Upper lobe of left lung (tissue), 6 donors: ENCODE results near the gene HCK. TPM values are rescaled to one million over a fixed set of nuclear protein-coding genes. Genes with fewer than 3 reads are reported as not detected.

Experiments
- ATAC-seq, 2 donors: fragments of 200-7000 bp; cut with Tn5 transposase; one replicate each; pipeline ENCODE4 v1.9.1; 2022; ENCODE audit warnings: mild to moderate bottlenecking in 2 of 2, moderate library complexity in 2 of 2; ENCODE audit not compliant: low FRiP score in 2 of 2
- DNase-seq, 2 donors: peaks; one replicate each; pipeline ENCODE4 v3.0.0-alpha.2; 2019 to 2020
- H3K27ac ChIP-seq, 4 donors: fragments of 200-600 bp; sonication (generic); one replicate each; pipeline ENCODE4 v1.5.1; 2016 to 2019
- H3K27me3 ChIP-seq, 4 donors: fragments of 200-600 bp; sonication (generic); one replicate each; pipeline ENCODE4 v1.5.1; 2017 to 2019
- H3K36me3 ChIP-seq, 4 donors: fragments of 200-600 bp; sonication (generic); one replicate each; pipeline ENCODE4 v1.5.1; 2016 to 2019
- H3K4me1 ChIP-seq, 4 donors: fragments of 200-600 bp; sonication (generic); one replicate each; pipeline ENCODE4 v1.5.1; 2018 to 2019
- H3K4me3 ChIP-seq, 4 donors: fragments of 200-600 bp; sonication (generic); one replicate each; pipeline ENCODE4 v1.5.1; 2017 to 2019; ENCODE audit warnings: mild to moderate bottlenecking in 2 of 4, moderate library complexity in 1 of 4
- H3K9me3 ChIP-seq, 4 donors: fragments of 200-600 bp; sonication (generic); one replicate each; pipeline ENCODE4 v1.5.1; 2018 to 2019
- EP300 ChIP-seq, 4 donors: sonication (generic); formaldehyde crosslinking; IDR thresholded peaks; one replicate each; pipeline ENCODE4 v1.5.1; 2017; ENCODE audit warnings: antibody characterized with exemption in 4 of 4, control low read depth in 2 of 4
- POLR2A ChIP-seq, 4 donors: fragments of 450-650 bp; IDR thresholded peaks; one replicate each; pipeline ENCODE4 v1.5.1; 2016 to 2017; ENCODE audit warnings: antibody characterized with exemption in 4 of 4, mild to moderate bottlenecking in 2 of 4
- POLR2AphosphoS5 ChIP-seq, 2 donors: sonication (generic); formaldehyde crosslinking; IDR thresholded peaks; one replicate each; pipeline ENCODE4 v1.5.1; 2017; ENCODE audit warnings: antibody characterized with exemption in 2 of 2
- WGBS, 2 donors: methylation state at CpG; one replicate each; pipeline ENCODE4 v1.1.5; 2017 to 2018; 5-methylcytosine and 5-hydroxymethylcytosine counted together
- total RNA-seq, 6 donors: library from RNA; depleted of rRNA in 4 of 6; stranded (reverse); fragments of >200 nt in 4 of 6; gene quantifications; one replicate each; pipeline versions ENCODE4 v1.1.0 to v1.2.1, GENCODE V29; 2016 to 2021
- TF ChIP-seq, protein P1 (sequence below), 6 experiments: fragments of 450-650 bp in 4 of 6; fragments of 200-600 bp in 2 of 6; sonication (generic) in 2 of 6; IDR thresholded peaks; one replicate each; pipeline ENCODE4 v1.5.1; 2016 to 2019; ENCODE audit warnings: antibody characterized with exemption in 6 of 6
- donor health status: DM: no; HTN: no; CAD: no; lungs with moderate emphysema.
- donor health status: DM: no; HTN: yes; CAD: no; lungs with severe emphysema.

Gene HCK
- total RNA-seq, 6 donors from 2014 or later: 27.7 to 93.9 (median 69.1) TPM

GRCh38 chr20:32110727-32111126 lies 58.7 kb downstream of the HCK start:
- H3K27me3 ChIP-seq: no peaks in the 10 kb centered on the region
- no peaks in the 10 kb centered on the region for H3K9me3 ChIP-seq
- H3K4me1 ChIP-seq: peaks cover 23 to 46% (median 43%) of the 10 kb centered on the region in 4 donors
- ATAC-seq: no peak
- TF ChIP-seq POLR2AphosphoS5 (IDR thresholded peaks at IDR 0.05): no peak
- no peak for TF ChIP-seq POLR2A (IDR thresholded peaks at IDR 0.05)
- no peak for TF ChIP-seq EP300 (IDR thresholded peaks at IDR 0.05)
- TF ChIP-seq, protein P1, sequence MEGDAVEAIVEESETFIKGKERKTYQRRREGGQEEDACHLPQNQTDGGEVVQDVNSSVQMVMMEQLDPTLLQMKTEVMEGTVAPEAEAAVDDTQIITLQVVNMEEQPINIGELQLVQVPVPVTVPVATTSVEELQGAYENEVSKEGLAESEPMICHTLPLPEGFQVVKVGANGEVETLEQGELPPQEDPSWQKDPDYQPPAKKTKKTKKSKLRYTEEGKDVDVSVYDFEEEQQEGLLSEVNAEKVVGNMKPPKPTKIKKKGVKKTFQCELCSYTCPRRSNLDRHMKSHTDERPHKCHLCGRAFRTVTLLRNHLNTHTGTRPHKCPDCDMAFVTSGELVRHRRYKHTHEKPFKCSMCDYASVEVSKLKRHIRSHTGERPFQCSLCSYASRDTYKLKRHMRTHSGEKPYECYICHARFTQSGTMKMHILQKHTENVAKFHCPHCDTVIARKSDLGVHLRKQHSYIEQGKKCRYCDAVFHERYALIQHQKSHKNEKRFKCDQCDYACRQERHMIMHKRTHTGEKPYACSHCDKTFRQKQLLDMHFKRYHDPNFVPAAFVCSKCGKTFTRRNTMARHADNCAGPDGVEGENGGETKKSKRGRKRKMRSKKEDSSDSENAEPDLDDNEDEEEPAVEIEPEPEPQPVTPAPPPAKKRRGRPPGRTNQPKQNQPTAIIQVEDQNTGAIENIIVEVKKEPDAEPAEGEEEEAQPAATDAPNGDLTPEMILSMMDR (IDR thresholded peaks at IDR 0.05): no peak
- WGBS, 2 donors: 66 to 70% methylated on average over 3 of the region's 3 CpGs
- peak overlapping the region in 3 of 4 donors; percentile 78 to 96 (median 79) for H3K4me3 ChIP-seq
- peaks cover 0 to 5% (median 0%) of the 10 kb centered on the region in 4 donors for H3K36me3 ChIP-seq
- no peak for DNase-seq
- H3K27ac ChIP-seq: peak overlapping the region in 2 of 4 donors; percentile 95 to 99

DNA sequence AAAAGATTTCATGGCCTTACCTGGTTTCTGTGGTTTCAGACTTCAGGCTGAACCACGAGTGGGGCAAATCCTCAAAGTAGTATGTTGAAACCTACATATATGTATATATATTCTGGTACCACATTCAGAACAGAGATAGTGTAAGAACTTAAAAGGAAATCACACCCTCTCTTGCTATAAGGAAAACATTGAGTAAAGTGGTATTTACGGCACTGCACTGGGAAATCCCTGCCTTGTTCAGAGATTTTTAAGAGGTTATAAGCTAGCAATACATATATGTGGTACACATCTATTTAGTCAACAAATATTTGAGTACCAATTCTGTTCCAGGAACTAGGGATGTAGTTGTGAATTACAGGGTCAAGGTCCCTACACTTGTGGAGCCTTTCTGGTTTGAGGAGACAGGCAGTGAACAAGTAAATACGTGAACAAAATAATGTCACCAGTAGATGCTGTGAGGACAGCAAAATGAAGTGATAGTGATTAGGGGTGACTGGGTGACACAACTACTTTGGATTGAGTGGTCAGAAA lies 59.2 kb downstream of the HCK start:
- H3K4me3 ChIP-seq: no peak overlapping the region
- H3K27ac ChIP-seq: peak overlapping the region in 2 of 4 donors; percentile 19 to 64
- no peaks in the 10 kb centered on the region for H3K9me3 ChIP-seq
- DNase-seq: no peak
- no peaks in the 10 kb centered on the region for H3K27me3 ChIP-seq
- peaks cover 0 to 5% (median 0%) of the 10 kb centered on the region in 4 donors for H3K36me3 ChIP-seq
- no peak for TF ChIP-seq POLR2A (IDR thresholded peaks at IDR 0.05)
- no peak for TF ChIP-seq POLR2AphosphoS5 (IDR thresholded peaks at IDR 0.05)
- TF ChIP-seq, protein P1 (IDR thresholded peaks at IDR 0.05): no peak
- no peak for TF ChIP-seq EP300 (IDR thresholded peaks at IDR 0.05)
- ATAC-seq: no peak
- WGBS, 2 donors: 51 to 66% methylated on average over 3 of the region's 3 CpGs
- H3K4me1 ChIP-seq: peaks cover 23 to 46% (median 43%) of the 10 kb centered on the region in 4 donors

- peak in 1 of 2 donors; percentile 3 for ATAC-seq
- 54 to 86% methylated on average over 3 of the region's 3 CpGs for WGBS, 2 donors
- Histone ChIP-seq H3K4me3 (no peak overlapping the region), H3K36me3 (peaks cover 0 to 5% (median 0%) of the 10 kb centered on the region in 4 donors), H3K9me3 (no peaks in the 10 kb centered on the region), H3K27ac (peak overlapping the region in 3 of 4 donors; percentile 19 to 64 (median 44)), H3K27me3 (no peaks in the 10 kb centered on the region), H3K4me1 (peaks cover 26 to 46% (median 43%) of the 10 kb centered on the region in 4 donors)
- DNase-seq: peak in 1 of 2 donors; percentile 24
- TF ChIP-seq EP300 (IDR thresholded peaks at IDR 0.05): no peak
- no peak for TF ChIP-seq POLR2AphosphoS5 (IDR thresholded peaks at IDR 0.05)
- TF ChIP-seq, protein P1 (IDR thresholded peaks at IDR 0.05): no peak
- no peak for TF ChIP-seq POLR2A (IDR thresholded peaks at IDR 0.05)
Measured at GRCh38 chr20:32111753-32112152, 59.7 kb downstream of the HCK start.

DNA sequence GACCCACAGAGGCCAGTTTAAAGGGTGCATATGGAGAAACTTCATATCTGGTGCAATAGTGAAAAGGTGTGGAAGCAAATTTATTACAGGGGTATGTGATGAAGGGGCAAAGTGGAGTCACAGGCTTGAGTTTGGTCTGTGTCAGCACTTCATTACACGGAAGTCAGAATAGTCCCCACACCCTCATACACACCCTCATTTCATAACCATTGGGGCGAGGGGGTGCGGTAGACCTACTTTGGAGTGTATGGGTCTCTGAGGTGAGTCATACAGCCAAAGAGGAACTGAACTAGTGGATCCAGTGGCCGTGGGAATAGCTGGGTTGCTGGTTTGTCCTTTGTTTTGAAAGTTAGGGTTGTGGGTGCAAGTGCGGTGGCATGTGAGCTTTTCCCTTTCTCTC lies 60.8 kb downstream of the HCK start:
- ATAC-seq (peak; percentile 65 to 72), DNase-seq (peak in 1 of 2 donors; percentile 86)
- H3K27ac ChIP-seq: peak overlapping the region in 2 of 4 donors; percentile 19 to 64
- peaks cover 34 to 55% (median 51%) of the 10 kb centered on the region in 4 donors for H3K4me1 ChIP-seq
- H3K4me3 ChIP-seq: no peak overlapping the region
- H3K9me3 ChIP-seq: no peaks in the 10 kb centered on the region
- H3K36me3 ChIP-seq: peaks cover 0 to 5% (median 0%) of the 10 kb centered on the region in 4 donors
- no peak for TF ChIP-seq POLR2A (IDR thresholded peaks at IDR 0.05)
- TF ChIP-seq POLR2AphosphoS5 (IDR thresholded peaks at IDR 0.05): peak; percentile 61 to 66
- 54 to 62% methylated on average over 5 of the region's 5 CpGs for WGBS, 2 donors
- no peaks in the 10 kb centered on the region for H3K27me3 ChIP-seq

- H3K27me3 ChIP-seq: no peaks in the 10 kb centered on the region
- 86 to 90% methylated on average over 2 of the region's 2 CpGs for WGBS, 2 donors
- H3K36me3 ChIP-seq: peaks cover 0 to 5% (median 0%) of the 10 kb centered on the region in 4 donors
- peak overlapping the region in 1 of 4 donors; percentile 64 for H3K27ac ChIP-seq
- no peak for DNase-seq
- ATAC-seq: no peak
- no peak for TF ChIP-seq POLR2A (IDR thresholded peaks at IDR 0.05)
- TF ChIP-seq POLR2AphosphoS5 (IDR thresholded peaks at IDR 0.05): no peak
- TF ChIP-seq EP300 (IDR thresholded peaks at IDR 0.05): no peak
- TF ChIP-seq, protein P1 (IDR thresholded peaks at IDR 0.05): no peak
- H3K4me1 ChIP-seq: peaks cover 38 to 57% (median 51%) of the 10 kb centered on the region in 4 donors
- H3K9me3 ChIP-seq: no peaks in the 10 kb centered on the region
- no peak overlapping the region for H3K4me3 ChIP-seq
Measured at GRCh38 chr20:32113591-32114260, 61.7 kb downstream of the HCK start.
